Central memory CD8-positive, alpha-beta T cell (primary cell): ENCODE measurements around the gene EIF2D.

ENCODE experiments used
- ATAC-seq: fragments of 150-1000 bp; cut with Tn5 transposase; replicated peaks from 2 replicates; pipeline ENCODE4 v1.10.0; 2022; ENCODE audit warnings: mild to moderate bottlenecking, moderate FRiP score, moderate number of reproducible peaks; ENCODE audit not compliant: poor library complexity, severe bottlenecking; ENCODE audit errors: extremely low read depth
- DNase-seq, 2 donors: peaks; one replicate each; pipeline ENCODE4 v3.0.0; 2021; ENCODE audit warnings: low spot score in 2 of 2
- H3K27ac Mint-ChIP-seq: one replicate; pipeline ENCODE4 v1.8.0; 2022; ENCODE audit warnings: low read depth, mild to moderate bottlenecking, moderate library complexity, mixed read lengths
- H3K27me3 Mint-ChIP-seq: one replicate; pipeline ENCODE4 v1.8.0; 2022; ENCODE audit warnings: mixed read lengths
- H3K36me3 Mint-ChIP-seq: one replicate; pipeline ENCODE4 v1.8.0; 2022; ENCODE audit warnings: mild to moderate bottlenecking, moderate library complexity, mixed read lengths; ENCODE audit not compliant: insufficient read depth
- H3K4me1 Mint-ChIP-seq: one replicate; pipeline ENCODE4 v1.8.0; 2022; ENCODE audit warnings: mixed read lengths
- H3K4me3 Mint-ChIP-seq: one replicate; pipeline ENCODE4 v1.8.0; 2022; ENCODE audit warnings: mild to moderate bottlenecking, moderate library complexity, mixed read lengths
- H3K9me3 Mint-ChIP-seq: one replicate; pipeline ENCODE4 v1.8.0; 2022; ENCODE audit warnings: mixed read lengths

EIF2D gene

GRCh38 chr1:206570529-206570928, 41.7 kb downstream of the EIF2D start:
- H3K4me3 Mint-ChIP-seq: peak overlapping the region; percentile 62
- ATAC-seq (no peak), DNase-seq (no peak)
- no peaks in the 10 kb centered on the region for H3K27me3 Mint-ChIP-seq
- peak overlapping the region; percentile 68 for H3K27ac Mint-ChIP-seq
- no peaks in the 10 kb centered on the region for H3K9me3 Mint-ChIP-seq
- H3K4me1 Mint-ChIP-seq: peaks cover 88% of the 10 kb centered on the region
- H3K36me3 Mint-ChIP-seq: peaks cover 59% of the 10 kb centered on the region

GRCh38 chr1:206569556-206569955, 42.7 kb downstream of the EIF2D start:
- Mint-ChIP-seq H3K4me3 (peak overlapping the region; percentile 95), H3K27me3 (no peaks in the 10 kb centered on the region), H3K9me3 (no peaks in the 10 kb centered on the region), H3K4me1 (peaks cover 90% of the 10 kb centered on the region), H3K36me3 (peaks cover 60% of the 10 kb centered on the region), H3K27ac (peak overlapping the region; percentile 68)
- DNase-seq (no peak), ATAC-seq (no peak)

- Mint-ChIP-seq H3K27me3 (no peaks in the 10 kb centered on the region), H3K36me3 (peaks cover 62% of the 10 kb centered on the region), H3K4me3 (peak overlapping the region; percentile 95), H3K4me1 (peaks cover 90% of the 10 kb centered on the region), H3K27ac (peak overlapping the region; percentile 92), H3K9me3 (no peaks in the 10 kb centered on the region)
- no peak for ATAC-seq
- DNase-seq: no peak
Measured at GRCh38 chr1:206568779-206569352, 43.4 kb downstream of the EIF2D start.

- Mint-ChIP-seq H3K4me1 (peaks cover 90% of the 10 kb centered on the region), H3K36me3 (peaks cover 61% of the 10 kb centered on the region)
Measured at GRCh38 chr1:206568256-206568655, 44.0 kb downstream of the EIF2D start.

GRCh38 chr1:206566999-206567398, 45.3 kb downstream of the EIF2D start:
- peak overlapping the region; percentile 92 for H3K27ac Mint-ChIP-seq
- ATAC-seq (no peak), DNase-seq (no peak)
- no peaks in the 10 kb centered on the region for H3K27me3 Mint-ChIP-seq
- no peaks in the 10 kb centered on the region for H3K9me3 Mint-ChIP-seq
- H3K36me3 Mint-ChIP-seq: peaks cover 63% of the 10 kb centered on the region
- peak overlapping the region; percentile 95 for H3K4me3 Mint-ChIP-seq
- H3K4me1 Mint-ChIP-seq: peaks cover 96% of the 10 kb centered on the region

More at GRCh38 chr1:206568256-206568655, 44.0 kb downstream of the EIF2D start:
- no peaks in the 10 kb centered on the region for H3K27me3 Mint-ChIP-seq
- DNase-seq (no peak), ATAC-seq (peak; percentile 34)
- peak overlapping the region; percentile 95 for H3K4me3 Mint-ChIP-seq
- peak overlapping the region; percentile 92 for H3K27ac Mint-ChIP-seq
- no peaks in the 10 kb centered on the region for H3K9me3 Mint-ChIP-seq

- H3K9me3 Mint-ChIP-seq: no peaks in the 10 kb centered on the region
- peak overlapping the region; percentile 92 for H3K27ac Mint-ChIP-seq
- no peak for ATAC-seq
- peaks cover 97% of the 10 kb centered on the region for H3K4me1 Mint-ChIP-seq
- peak overlapping the region; percentile 95 for H3K4me3 Mint-ChIP-seq
- DNase-seq: no peak
- H3K27me3 Mint-ChIP-seq: no peaks in the 10 kb centered on the region
- peaks cover 61% of the 10 kb centered on the region for H3K36me3 Mint-ChIP-seq
Measured at GRCh38 chr1:206565995-206566394, 46.3 kb downstream of the EIF2D start.

GRCh38 chr1:206563367-206564207, 48.7 kb downstream of the EIF2D start:
- ATAC-seq (peak; percentile 6), DNase-seq (no peak)
- Mint-ChIP-seq H3K4me1 (peaks cover 97% of the 10 kb centered on the region), H3K27me3 (no peaks in the 10 kb centered on the region), H3K36me3 (peaks cover 56% of the 10 kb centered on the region), H3K9me3 (no peaks in the 10 kb centered on the region), H3K27ac (peak overlapping the region; percentile 92), H3K4me3 (peak overlapping the region; percentile 95)

- no peaks in the 10 kb centered on the region for H3K9me3 Mint-ChIP-seq
- H3K27me3 Mint-ChIP-seq: no peaks in the 10 kb centered on the region
- H3K4me1 Mint-ChIP-seq: peaks cover 81% of the 10 kb centered on the region
- H3K36me3 Mint-ChIP-seq: peaks cover 53% of the 10 kb centered on the region
- DNase-seq (no peak), ATAC-seq (no peak)
- H3K4me3 Mint-ChIP-seq: peak overlapping the region; percentile 95
- peak overlapping the region; percentile 85 for H3K27ac Mint-ChIP-seq
Measured at GRCh38 chr1:206560007-206560716, 52.1 kb downstream of the EIF2D start.

- no peaks in the 10 kb centered on the region for H3K9me3 Mint-ChIP-seq
- H3K4me3 Mint-ChIP-seq: peak overlapping the region; percentile 95
- no peak for ATAC-seq
- peaks cover 81% of the 10 kb centered on the region for H3K4me1 Mint-ChIP-seq
- peaks cover 48% of the 10 kb centered on the region for H3K36me3 Mint-ChIP-seq
- peak overlapping the region; percentile 85 for H3K27ac Mint-ChIP-seq
- H3K27me3 Mint-ChIP-seq: no peaks in the 10 kb centered on the region
- no peak for DNase-seq
Measured at GRCh38 chr1:206559672-206559995, 52.6 kb downstream of the EIF2D start.

- Mint-ChIP-seq H3K36me3 (peaks cover 42% of the 10 kb centered on the region), H3K27me3 (no peaks in the 10 kb centered on the region), H3K27ac (peak overlapping the region; percentile 85), H3K4me1 (peaks cover 77% of the 10 kb centered on the region), H3K9me3 (no peaks in the 10 kb centered on the region), H3K4me3 (peak overlapping the region; percentile 95)
- ATAC-seq: no peak
- no peak for DNase-seq
Measured at GRCh38 chr1:206558794-206559671, 53.2 kb downstream of the EIF2D start.

GRCh38 chr1:206557636-206558473, 54.4 kb downstream of the EIF2D start:
- no peak for DNase-seq
- Mint-ChIP-seq H3K36me3 (peaks cover 38% of the 10 kb centered on the region), H3K4me1 (peaks cover 77% of the 10 kb centered on the region), H3K27ac (peak overlapping the region; percentile 85), H3K27me3 (no peaks in the 10 kb centered on the region), H3K4me3 (peak overlapping the region; percentile 95), H3K9me3 (no peaks in the 10 kb centered on the region)
- no peak for ATAC-seq
